WERI-Rb-1 (cell line): ENCODE data around the gene PRKCA.
A peak's percentile ranks its signal among the peaks of the same experiment; 100 is the strongest.
"Not testable (repeated sequence)": the region's sequence is repeated elsewhere in the genome, so short reads cannot be mapped to it uniquely, and the experiment has no call there.

Experiments used
- DNase-seq: peaks from one replicate; pipeline ENCODE4 v3.0.0-alpha.2; 2020
- H3K27ac ChIP-seq: fragments of 250-450 bp; sonication (Bioruptor Pico); 2 replicates; pipeline ENCODE4 v1.5.1; 2020; ENCODE audit warnings: mild to moderate bottlenecking, moderate library complexity
- H3K27me3 ChIP-seq: fragments of 250-450 bp; sonication (Bioruptor Pico); 2 replicates; pipeline ENCODE4 v1.5.1; 2021; ENCODE audit warnings: mild to moderate bottlenecking, low read depth, moderate library complexity; ENCODE audit not compliant: insufficient read depth, severe bottlenecking
- H3K36me3 ChIP-seq: fragments of 250-450 bp; sonication (Bioruptor Pico); 2 replicates; pipeline ENCODE4 v1.5.1; 2020; ENCODE audit warnings: mild to moderate bottlenecking, moderate library complexity
- H3K4me3 ChIP-seq: 2 replicates; pipeline ENCODE4 v1.5.1; 2011; ENCODE audit warnings: low read depth, mild to moderate bottlenecking, control low read depth, low read length
- H3K9me3 ChIP-seq: fragments of 250-450 bp; sonication (Bioruptor Pico); 2 replicates; pipeline ENCODE4 v1.5.1; 2021; ENCODE audit warnings: mild to moderate bottlenecking, moderate library complexity; ENCODE audit not compliant: severe bottlenecking
- TF ChIP-seq, protein P1 (sequence below): IDR thresholded peaks from 2 replicates; pipeline ENCODE4 v1.5.1; 2011; ENCODE audit warnings: low read depth, mild to moderate bottlenecking, control low read depth, inconsistent platforms, low read length

The PRKCA gene

DNA sequence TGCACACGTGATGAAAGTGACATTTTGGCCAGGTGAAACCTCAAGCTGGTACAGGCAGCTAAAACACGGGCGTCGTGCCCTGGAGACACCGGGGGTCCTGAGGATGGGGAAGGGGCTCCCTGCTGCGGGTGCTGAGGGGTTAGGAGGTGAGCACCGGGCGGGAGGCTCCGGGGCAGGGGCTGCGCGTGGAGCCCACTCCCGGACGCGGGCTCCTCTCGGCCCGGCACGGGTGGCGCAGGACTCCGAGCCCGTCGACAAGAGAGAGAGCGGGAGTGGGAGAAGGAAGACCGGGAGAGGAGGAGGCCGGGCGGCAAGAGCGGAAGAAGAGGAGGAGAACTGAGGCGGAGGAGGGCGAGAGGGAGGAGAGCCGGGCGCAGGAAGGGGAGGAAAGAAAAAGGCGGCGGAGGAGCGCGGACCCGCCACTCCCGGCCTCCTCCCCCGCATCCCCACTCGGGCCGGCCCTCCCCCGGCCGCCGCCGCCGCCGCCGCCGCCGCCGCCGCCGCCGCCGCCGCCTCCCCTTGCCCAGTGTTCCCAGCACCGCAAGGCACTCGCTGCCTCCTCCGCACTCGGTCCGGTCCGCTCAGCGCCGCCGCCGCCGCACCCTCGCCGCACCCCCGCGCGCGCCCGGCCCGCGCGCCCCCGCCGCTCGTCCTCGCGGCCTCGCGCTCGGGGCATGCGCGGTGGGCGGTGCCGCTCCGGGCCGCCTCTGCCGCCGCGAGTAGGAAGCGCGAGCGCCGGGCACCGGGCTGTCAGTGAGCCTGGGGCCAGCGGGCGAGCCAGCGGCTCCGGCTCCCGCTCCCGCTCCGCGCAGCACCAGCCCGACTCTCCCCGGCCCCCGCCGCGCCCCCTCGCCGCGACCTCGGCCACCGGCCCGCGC lies at the start of gene PRKCA:
TSS of gene PRKCA (plus strand) at position 750 of the 878 bp plus-strand sequence.
- Histone ChIP-seq H3K9me3 (no peaks in the 10 kb centered on the region), H3K36me3 (no peaks in the 10 kb centered on the region), H3K27me3 (peaks cover 22% of the 10 kb centered on the region), H3K4me3 (peak within 1 kb of the TSS; percentile 80), H3K27ac (0 out of 2 replicates have a peak within 1 kb of the TSS, but pooled peaks have one; percentile 14)
- DNase-seq: peak; percentile 68
- TF ChIP-seq, protein P1, sequence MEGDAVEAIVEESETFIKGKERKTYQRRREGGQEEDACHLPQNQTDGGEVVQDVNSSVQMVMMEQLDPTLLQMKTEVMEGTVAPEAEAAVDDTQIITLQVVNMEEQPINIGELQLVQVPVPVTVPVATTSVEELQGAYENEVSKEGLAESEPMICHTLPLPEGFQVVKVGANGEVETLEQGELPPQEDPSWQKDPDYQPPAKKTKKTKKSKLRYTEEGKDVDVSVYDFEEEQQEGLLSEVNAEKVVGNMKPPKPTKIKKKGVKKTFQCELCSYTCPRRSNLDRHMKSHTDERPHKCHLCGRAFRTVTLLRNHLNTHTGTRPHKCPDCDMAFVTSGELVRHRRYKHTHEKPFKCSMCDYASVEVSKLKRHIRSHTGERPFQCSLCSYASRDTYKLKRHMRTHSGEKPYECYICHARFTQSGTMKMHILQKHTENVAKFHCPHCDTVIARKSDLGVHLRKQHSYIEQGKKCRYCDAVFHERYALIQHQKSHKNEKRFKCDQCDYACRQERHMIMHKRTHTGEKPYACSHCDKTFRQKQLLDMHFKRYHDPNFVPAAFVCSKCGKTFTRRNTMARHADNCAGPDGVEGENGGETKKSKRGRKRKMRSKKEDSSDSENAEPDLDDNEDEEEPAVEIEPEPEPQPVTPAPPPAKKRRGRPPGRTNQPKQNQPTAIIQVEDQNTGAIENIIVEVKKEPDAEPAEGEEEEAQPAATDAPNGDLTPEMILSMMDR: no peak

DNA sequence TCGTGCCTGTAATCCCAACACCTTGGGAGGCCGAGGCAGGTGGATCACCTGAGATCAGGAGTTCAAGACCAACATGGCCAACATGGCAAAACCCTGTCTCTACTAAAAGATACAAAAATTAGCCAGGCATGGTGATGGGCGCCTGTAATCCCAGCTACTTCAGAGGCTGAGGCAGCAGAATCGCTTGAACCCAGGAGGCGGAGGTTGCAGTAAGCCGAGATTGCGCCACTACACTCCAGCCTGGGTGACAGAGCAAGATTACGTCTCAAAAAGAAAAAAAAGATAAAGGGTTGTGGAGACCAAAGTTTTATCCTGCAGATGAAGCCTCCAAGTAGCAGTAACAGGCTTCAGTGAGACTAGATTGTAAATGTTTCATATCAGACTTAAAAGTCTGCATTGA lies 49.0 kb upstream of the PRKCA start:
- DNase-seq, H3K27ac ChIP-seq, H3K4me3 ChIP-seq, H3K36me3 ChIP-seq, H3K9me3 ChIP-seq, H3K27me3 ChIP-seq: not testable (repeated sequence)

DNA sequence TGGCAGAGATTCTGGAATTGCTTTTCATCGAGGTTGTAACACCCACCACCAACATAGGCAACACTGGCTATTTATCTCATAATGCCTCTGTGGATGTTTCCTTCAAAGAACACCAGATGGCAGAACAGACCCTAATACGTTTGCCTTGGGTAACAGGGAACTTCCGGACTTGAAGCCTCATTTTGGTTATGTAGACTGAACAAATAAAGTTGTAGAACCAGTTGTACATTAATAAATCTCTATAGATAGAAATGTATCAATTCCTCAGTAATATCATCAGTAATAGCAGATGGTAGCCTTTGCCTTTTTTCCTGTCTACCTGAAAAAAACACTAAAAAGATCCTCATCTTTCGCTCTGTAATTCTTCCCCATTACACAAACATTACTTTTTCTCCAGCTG lies 47.3 kb upstream of the PRKCA start:
- peak; percentile 38 for DNase-seq
- H3K36me3 ChIP-seq: no peaks in the 10 kb centered on the region
- no peak overlapping the region for H3K27ac ChIP-seq
- no peaks in the 10 kb centered on the region for H3K27me3 ChIP-seq
- H3K4me3 ChIP-seq: no peak overlapping the region
- TF ChIP-seq, protein P1: peak; percentile 65
- H3K9me3 ChIP-seq: no peaks in the 10 kb centered on the region

DNA sequence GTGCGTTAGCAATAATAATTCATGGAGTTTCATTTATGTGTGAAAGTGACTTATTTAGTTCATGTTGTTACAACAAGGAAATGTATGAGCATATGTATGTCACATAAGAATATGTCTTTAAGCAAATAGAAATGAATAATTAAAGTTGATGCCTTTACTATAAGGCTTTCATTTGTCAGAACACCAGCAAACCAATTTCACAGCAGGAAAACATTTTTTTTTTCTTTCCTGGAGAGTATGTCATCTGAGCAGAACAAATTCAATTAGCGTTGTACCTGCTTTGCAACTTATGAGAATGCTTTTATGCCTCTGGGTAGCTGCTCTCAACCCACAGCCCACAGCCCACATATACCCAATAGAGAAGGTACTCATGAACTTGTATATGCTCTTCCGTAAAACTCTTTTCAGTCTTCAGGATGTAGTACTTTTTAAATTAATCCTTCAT lies 46.9 kb upstream of the PRKCA start:
- DNase-seq: no peak
- TF ChIP-seq, protein P1: no peak
- Histone ChIP-seq H3K27me3 (no peaks in the 10 kb centered on the region), H3K36me3 (no peaks in the 10 kb centered on the region), H3K4me3 (no peak overlapping the region), H3K27ac (no peak overlapping the region), H3K9me3 (no peaks in the 10 kb centered on the region)

DNA sequence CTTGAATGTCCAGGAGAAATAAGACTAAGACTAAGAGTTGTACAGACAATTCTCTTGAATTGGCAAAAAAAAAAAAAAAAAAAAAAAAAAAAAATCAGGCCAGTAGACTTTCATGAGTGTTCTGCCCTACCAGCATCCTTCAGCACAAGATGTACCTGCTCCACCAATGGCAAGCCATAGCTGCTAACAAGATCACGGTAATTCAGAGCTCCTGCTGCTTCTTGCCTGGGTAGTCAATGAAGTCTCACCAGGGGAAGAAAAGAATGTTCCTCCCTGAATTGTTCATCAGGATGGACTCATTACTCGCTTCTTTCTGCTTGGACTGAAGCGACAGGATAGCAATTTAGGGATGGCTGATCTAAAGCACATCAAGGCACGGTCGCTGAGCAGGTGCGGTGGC lies 42.1 kb upstream of the PRKCA start:
- no peak for DNase-seq
- no peaks in the 10 kb centered on the region for H3K27me3 ChIP-seq
- no peaks in the 10 kb centered on the region for H3K9me3 ChIP-seq
- H3K4me3 ChIP-seq: no peak overlapping the region
- TF ChIP-seq, protein P1: no peak
- H3K27ac ChIP-seq: no peak overlapping the region
- no peaks in the 10 kb centered on the region for H3K36me3 ChIP-seq

DNA sequence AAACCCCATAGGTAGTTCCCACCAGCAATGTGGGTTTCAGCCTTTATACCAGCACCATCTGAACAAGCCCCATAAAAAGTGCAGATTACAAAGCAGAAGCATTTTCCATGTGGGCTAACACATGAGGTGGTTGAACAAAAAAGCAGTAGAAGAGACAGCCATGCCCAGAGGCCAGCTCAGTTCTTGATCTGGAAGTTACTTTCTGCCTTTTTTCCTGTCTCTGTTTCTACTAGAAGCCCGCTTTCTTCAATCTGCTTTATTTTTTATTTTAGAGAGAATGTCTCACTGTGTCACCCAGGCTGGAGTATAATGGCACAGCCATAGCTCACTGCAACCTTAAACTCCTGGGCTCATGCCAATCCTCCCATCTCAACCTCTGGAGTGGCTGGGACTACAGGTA lies 41.7 kb upstream of the PRKCA start:
- DNase-seq: no peak
- no peaks in the 10 kb centered on the region for H3K27me3 ChIP-seq
- no peak overlapping the region for H3K4me3 ChIP-seq
- TF ChIP-seq, protein P1: no peak
- no peaks in the 10 kb centered on the region for H3K9me3 ChIP-seq
- no peak overlapping the region for H3K27ac ChIP-seq
- no peaks in the 10 kb centered on the region for H3K36me3 ChIP-seq
